ENCODE measurements around the gene CDX4. TPM values are rescaled to one million over a fixed set of nuclear protein-coding genes. Genes with fewer than 3 reads are reported as not detected.

CDX4 gene
- total and polyA plus RNA-seq, 9 of the 15 experiments (the other 6 are each of a cell fraction or from before 2014, with no cell fraction given) = not detected

GRCh38 chrX:73401591-73402266 is 45.1 kb upstream of the CDX4 start:
- no peak for FAIRE-seq
- ATAC-seq = no peak
- Histone ChIP-seq H3K4me1 (replicated peaks in 1 of 2; ENCODE audit: control insufficient read depth in 2 of 2, insufficient read depth in 2 of 2, low read length in 2 of 2) (no peaks in the 10 kb centered on the region), H3K9me3 (replicated peaks; ENCODE audit: control insufficient read depth, insufficient read depth, low read depth, low read length) (no peaks in the 10 kb centered on the region), H3K27ac (ENCODE audit: extremely low read depth, low read depth, low read length) (no peak overlapping the region), H3K79me2 (ENCODE audit: control insufficient read depth, insufficient read depth, low read length) (no peaks in the 10 kb centered on the region), H4K20me1 (replicated peaks; ENCODE audit: control insufficient read depth, insufficient read depth, low read length) (no peaks in the 10 kb centered on the region), H3K9me1 (ENCODE audit: control insufficient read depth, insufficient read depth, low read length) (no peaks in the 10 kb centered on the region), H3K9ac (ENCODE audit: insufficient read depth in 1 of 2, low read depth in 2 of 2, low read length in 2 of 2) (no peak overlapping the region), H3K36me3 (ENCODE audit: control insufficient read depth, insufficient read depth, low read length) (no peaks in the 10 kb centered on the region), H3K4me2 (ENCODE audit: insufficient read depth, low read length) (no peak overlapping the region), H3K27me3 (ENCODE audit: control insufficient read depth in 2 of 2, insufficient read depth in 2 of 2, low read length in 2 of 2) (no peaks in the 10 kb centered on the region), H3K4me3 (no peak overlapping the region), H2AFZ (ENCODE audit: low read depth, low read length) (no peak overlapping the region)
- TF ChIP-seq ZBTB12 (CRISPR knock-in tag; IDR thresholded peaks at IDR 0.05) (no peak), NR3C1 (CRISPR knock-in tag; IDR thresholded peaks at IDR 0.05) (no peak), C11orf30 (IDR thresholded peaks at IDR 0.05; ENCODE audit: low read depth) (no peak), LEF1 (IDR thresholded peaks at IDR 0.05) (no peak), GTF3C2 (IDR thresholded peaks at IDR 0.05; ENCODE audit: borderline replicate concordance, extremely low read depth, insufficient read length) (no peak), PML (IDR thresholded peaks at IDR 0.05; ENCODE audit: low read length) (no peak), OTX1 (CRISPR knock-in tag; IDR thresholded peaks at IDR 0.05) (no peak), ZNF512 (tag; IDR thresholded peaks at IDR 0.05) (no peak), FOXJ3 (CRISPR knock-in tag; IDR thresholded peaks at IDR 0.05) (no peak), RBM39 (optimal IDR thresholded peaks at IDR 0.05; ENCODE audit: low read depth, low read length) (no peak), ZNF253 (CRISPR knock-in tag; conservative IDR thresholded peaks at IDR 0.05) (no peak), KAT7 (CRISPR knock-in tag; IDR thresholded peaks at IDR 0.05; ENCODE audit: borderline replicate concordance) (no peak), GABPB1 (CRISPR knock-in tag; IDR thresholded peaks at IDR 0.05) (no peak), CHD2 (IDR thresholded peaks at IDR 0.05; ENCODE audit: low read depth, low read length) (no peak)
- ChIA-PET POLR2A (no interaction called here), CTCF (ENCODE audit: low intra/inter-chr PET ratio) (no interaction called here)
- 0% methylated on average over 7 of the region's 9 CpGs for WGBS (ENCODE audit: insufficient coverage, low coverage, missing lambda C conversion rate)
- in situ Hi-C loops (cut with MboI) (no loop called here), intact Hi-C loops (cut with micrococcal nuclease) (no loop called here)
- no TSS peak for BruUV-seq (replicated peaks)
- no peak for DNase-seq (ENCODE audit: extremely low read depth in 1 of 4, low spot score in 3 of 4)

Data from K562 (cell line).